ENCODE results near the gene SPDYE17. TPM values are rescaled to one million over a fixed set of nuclear protein-coding genes. Genes with fewer than 3 reads are reported as not detected.
"Not testable (repeated sequence)": the region's sequence is repeated elsewhere in the genome, so short reads cannot be mapped to it uniquely, and the experiment has no call there.

SPDYE17 gene
- total and polyA plus RNA-seq, 4 donors = not detected

- H3K27ac ChIP-seq (ENCODE audit: low read depth, low read length); H3K4me3 ChIP-seq (ENCODE audit: low read depth, low read length); H3K4me1 ChIP-seq (ENCODE audit: control insufficient read depth, insufficient read depth, low read length); H3K36me3 ChIP-seq (ENCODE audit: control insufficient read depth, insufficient read depth, low read length); H3K27me3 ChIP-seq (ENCODE audit: control insufficient read depth, insufficient read depth, low read length); H3K9me3 ChIP-seq (ENCODE audit: control insufficient read depth, insufficient read depth, low read length); DNase-seq (ENCODE audit: low read depth in 4 of 6, low spot score in 6 of 6): not testable (repeated sequence)
- 91% methylated on average over 4 of the region's 12 CpGs for WGBS (ENCODE audit: insufficient coverage)
Measured at GRCh38 chr7:76990202-76990601, 42.0 kb downstream of the SPDYE17 start.

- H3K4me1 ChIP-seq (ENCODE audit: control insufficient read depth, insufficient read depth, low read length); DNase-seq (ENCODE audit: low read depth in 4 of 6, low spot score in 6 of 6); H3K36me3 ChIP-seq (ENCODE audit: control insufficient read depth, insufficient read depth, low read length); H3K27me3 ChIP-seq (ENCODE audit: control insufficient read depth, insufficient read depth, low read length); H3K27ac ChIP-seq (ENCODE audit: low read depth, low read length); H3K9me3 ChIP-seq (ENCODE audit: control insufficient read depth, insufficient read depth, low read length); H3K4me3 ChIP-seq (ENCODE audit: low read depth, low read length): not testable (repeated sequence)
- 100% methylated on average over 2 of the region's 16 CpGs for WGBS (ENCODE audit: insufficient coverage)
Measured at GRCh38 chr7:76985924-76986717, 46.0 kb downstream of the SPDYE17 start.

DNA sequence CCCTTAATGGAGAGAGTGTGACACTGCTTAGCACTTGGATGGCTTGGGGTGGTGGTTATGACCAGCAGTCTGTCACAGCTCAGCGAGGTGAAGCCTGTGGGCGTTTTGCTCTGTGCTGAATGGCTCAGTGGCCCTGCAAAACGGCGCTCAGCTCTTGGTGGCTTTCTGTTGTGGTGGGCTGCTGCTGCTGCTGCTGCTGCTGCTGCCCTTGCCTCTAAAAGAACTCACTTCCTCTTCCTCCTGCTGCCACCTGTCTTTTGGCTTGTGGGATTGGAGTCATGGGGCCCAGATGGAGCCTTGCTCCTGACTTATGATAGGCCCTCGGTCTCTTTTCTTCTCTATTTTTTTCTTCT is 47.4 kb downstream of the SPDYE17 start:
- H3K36me3 ChIP-seq (ENCODE audit: control insufficient read depth, insufficient read depth, low read length) = peaks cover 14% of the 10 kb centered on the region
- H3K4me3 ChIP-seq (ENCODE audit: low read depth, low read length); H3K27ac ChIP-seq (ENCODE audit: low read depth, low read length); H3K4me1 ChIP-seq (ENCODE audit: control insufficient read depth, insufficient read depth, low read length); H3K9me3 ChIP-seq (ENCODE audit: control insufficient read depth, insufficient read depth, low read length); DNase-seq (ENCODE audit: low read depth in 4 of 6, low spot score in 6 of 6); H3K27me3 ChIP-seq (ENCODE audit: control insufficient read depth, insufficient read depth, low read length): not testable (repeated sequence)
- WGBS (ENCODE audit: insufficient coverage) = no CpG with 5 or more reads among the region's 5 CpGs

- DNase-seq (ENCODE audit: low read depth in 4 of 6, low spot score in 6 of 6); H3K27ac ChIP-seq (ENCODE audit: low read depth, low read length); H3K27me3 ChIP-seq (ENCODE audit: control insufficient read depth, insufficient read depth, low read length); H3K4me3 ChIP-seq (ENCODE audit: low read depth, low read length); H3K4me1 ChIP-seq (ENCODE audit: control insufficient read depth, insufficient read depth, low read length); H3K9me3 ChIP-seq (ENCODE audit: control insufficient read depth, insufficient read depth, low read length): not testable (repeated sequence)
- WGBS (ENCODE audit: insufficient coverage) = no CpG with 5 or more reads among the region's 19 CpGs
- peaks cover 16% of the 10 kb centered on the region for H3K36me3 ChIP-seq (ENCODE audit: control insufficient read depth, insufficient read depth, low read length)
Measured at GRCh38 chr7:76983937-76984783, 48.0 kb downstream of the SPDYE17 start.

DNA sequence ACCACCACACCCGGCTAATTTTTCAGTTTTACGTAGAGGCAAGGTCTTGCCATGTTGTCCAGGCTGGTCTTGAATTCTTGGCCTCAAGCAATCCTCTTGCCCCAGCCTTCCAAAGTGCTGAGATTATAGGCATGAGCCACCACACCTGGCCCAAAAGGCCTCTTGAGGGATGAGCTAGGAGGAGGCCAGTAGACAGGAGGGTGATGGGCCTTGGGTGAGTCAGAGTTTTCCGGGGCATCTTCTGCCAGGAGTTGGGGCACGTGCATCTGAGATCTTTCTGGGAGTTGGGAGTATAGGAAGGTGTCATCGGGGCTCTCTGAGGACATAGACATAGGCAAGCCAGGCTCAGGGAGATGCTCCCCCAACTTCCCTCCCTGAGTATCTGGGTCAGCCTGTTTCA is 48.8 kb downstream of the SPDYE17 start:
- WGBS (ENCODE audit: insufficient coverage) = no CpG with 5 or more reads among the region's 5 CpGs
- not testable (repeated sequence) for H3K4me1 ChIP-seq (ENCODE audit: control insufficient read depth, insufficient read depth, low read length); DNase-seq (ENCODE audit: low read depth in 4 of 6, low spot score in 6 of 6); H3K9me3 ChIP-seq (ENCODE audit: control insufficient read depth, insufficient read depth, low read length); H3K4me3 ChIP-seq (ENCODE audit: low read depth, low read length); H3K27ac ChIP-seq (ENCODE audit: low read depth, low read length); H3K27me3 ChIP-seq (ENCODE audit: control insufficient read depth, insufficient read depth, low read length)
- peaks cover 22% of the 10 kb centered on the region for H3K36me3 ChIP-seq (ENCODE audit: control insufficient read depth, insufficient read depth, low read length)

- not testable (repeated sequence) for H3K27ac ChIP-seq (ENCODE audit: low read depth, low read length); H3K27me3 ChIP-seq (ENCODE audit: control insufficient read depth, insufficient read depth, low read length); H3K4me1 ChIP-seq (ENCODE audit: control insufficient read depth, insufficient read depth, low read length); H3K9me3 ChIP-seq (ENCODE audit: control insufficient read depth, insufficient read depth, low read length); H3K4me3 ChIP-seq (ENCODE audit: low read depth, low read length); DNase-seq (ENCODE audit: low read depth in 4 of 6, low spot score in 6 of 6)
- peaks cover 22% of the 10 kb centered on the region for H3K36me3 ChIP-seq (ENCODE audit: control insufficient read depth, insufficient read depth, low read length)
- 80% methylated on average over 2 of the region's 10 CpGs for WGBS (ENCODE audit: insufficient coverage)
Measured at GRCh38 chr7:76982501-76982900, 49.7 kb downstream of the SPDYE17 start.

DNA sequence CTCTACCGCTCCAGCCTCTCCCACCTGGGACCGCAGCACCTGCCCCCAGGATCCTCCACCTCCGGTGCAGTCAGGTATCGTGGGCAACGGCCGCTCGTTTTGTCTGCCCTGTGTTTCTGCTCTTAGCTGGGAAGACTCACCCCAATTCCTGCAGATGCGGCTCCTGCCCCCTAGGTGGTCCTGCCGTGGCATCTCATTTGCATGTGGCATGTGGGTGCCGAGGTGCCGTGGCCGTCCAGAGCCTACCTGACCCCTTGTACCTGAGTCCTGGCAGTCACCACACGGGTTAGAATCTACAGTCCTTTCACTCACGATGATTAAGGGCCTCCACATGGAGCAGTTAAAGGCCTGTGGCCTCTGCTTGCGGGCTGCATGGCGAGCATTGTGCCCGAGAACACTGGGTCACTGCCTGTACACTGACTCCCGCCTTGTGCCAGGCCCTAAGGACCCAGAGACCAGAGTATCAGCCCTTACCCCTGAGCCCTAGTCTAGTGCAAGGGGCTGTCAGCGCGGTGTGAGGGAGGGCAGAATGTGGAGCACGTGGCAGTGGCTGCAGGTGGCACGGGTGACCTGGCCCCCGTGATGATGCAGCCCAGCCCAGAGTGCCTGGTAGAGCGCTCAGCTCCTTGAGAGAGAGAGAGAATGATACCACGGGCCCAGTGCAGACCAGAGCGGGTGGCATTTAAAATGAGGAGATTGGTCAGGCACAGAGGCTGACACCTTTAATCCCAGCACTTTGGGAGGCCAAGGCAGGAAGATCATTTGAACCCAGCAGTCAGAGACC is 50.8 kb downstream of the SPDYE17 start:
- not testable (repeated sequence) for H3K27me3 ChIP-seq (ENCODE audit: control insufficient read depth, insufficient read depth, low read length); H3K27ac ChIP-seq (ENCODE audit: low read depth, low read length); H3K4me1 ChIP-seq (ENCODE audit: control insufficient read depth, insufficient read depth, low read length); H3K9me3 ChIP-seq (ENCODE audit: control insufficient read depth, insufficient read depth, low read length); DNase-seq (ENCODE audit: low read depth in 4 of 6, low spot score in 6 of 6); H3K4me3 ChIP-seq (ENCODE audit: low read depth, low read length)
- peaks cover 22% of the 10 kb centered on the region for H3K36me3 ChIP-seq (ENCODE audit: control insufficient read depth, insufficient read depth, low read length)
- no CpG with 5 or more reads among the region's 26 CpGs for WGBS (ENCODE audit: insufficient coverage)

- not testable (repeated sequence) for H3K27me3 ChIP-seq (ENCODE audit: control insufficient read depth, insufficient read depth, low read length); H3K9me3 ChIP-seq (ENCODE audit: control insufficient read depth, insufficient read depth, low read length); H3K4me3 ChIP-seq (ENCODE audit: low read depth, low read length); H3K4me1 ChIP-seq (ENCODE audit: control insufficient read depth, insufficient read depth, low read length); H3K27ac ChIP-seq (ENCODE audit: low read depth, low read length); DNase-seq (ENCODE audit: low read depth in 4 of 6, low spot score in 6 of 6)
- 92% methylated on average over 21 of the region's 21 CpGs for WGBS (ENCODE audit: insufficient coverage)
- peaks cover 22% of the 10 kb centered on the region for H3K36me3 ChIP-seq (ENCODE audit: control insufficient read depth, insufficient read depth, low read length)
Measured at GRCh38 chr7:76980576-76980975, 51.6 kb downstream of the SPDYE17 start.

- DNase-seq (ENCODE audit: low read depth in 4 of 6, low spot score in 6 of 6); H3K4me1 ChIP-seq (ENCODE audit: control insufficient read depth, insufficient read depth, low read length); H3K27ac ChIP-seq (ENCODE audit: low read depth, low read length); H3K4me3 ChIP-seq (ENCODE audit: low read depth, low read length); H3K27me3 ChIP-seq (ENCODE audit: control insufficient read depth, insufficient read depth, low read length); H3K9me3 ChIP-seq (ENCODE audit: control insufficient read depth, insufficient read depth, low read length): not testable (repeated sequence)
- no CpG with 5 or more reads among the region's 13 CpGs for WGBS (ENCODE audit: insufficient coverage)
- H3K36me3 ChIP-seq (ENCODE audit: control insufficient read depth, insufficient read depth, low read length) = peaks cover 22% of the 10 kb centered on the region
Measured at GRCh38 chr7:76977761-76978367, 54.3 kb downstream of the SPDYE17 start.
